Measurements from ENCODE around the gene AGMO. TPM values are rescaled to one million over a fixed set of nuclear protein-coding genes. Genes with fewer than 3 reads are reported as not detected.

The AGMO gene
- polyA plus RNA-seq, 2 donors: 0.02 to 0.09 TPM

GRCh38 chr7:15476531-15476918, 85.3 kb downstream of the AGMO start:
- H3K9me3 ChIP-seq (ENCODE audit: control insufficient read depth in 2 of 2, insufficient read depth in 1 of 2, low read depth in 1 of 2, low read length in 1 of 2): no peaks in the 10 kb centered on the region
- H3K4me1 ChIP-seq (ENCODE audit: control insufficient read depth in 2 of 2, insufficient read depth in 2 of 2, low read length in 1 of 2): no peaks in the 10 kb centered on the region
- H3K4me3 ChIP-seq (ENCODE audit: low read depth in 1 of 2, low read length in 2 of 2): no peak overlapping the region
- no peak overlapping the region for H3K27ac ChIP-seq (ENCODE audit: low read depth in 2 of 2, low read length in 1 of 2)
- WGBS, 2 donors: 67 to 74% methylated on average over 3 of the region's 3 CpGs
- no peaks in the 10 kb centered on the region for H3K27me3 ChIP-seq (ENCODE audit: control insufficient read depth in 1 of 2, insufficient read depth in 2 of 2, low read length in 2 of 2)
- no peaks in the 10 kb centered on the region for H3K36me3 ChIP-seq (ENCODE audit: control insufficient read depth in 2 of 2, insufficient read depth in 2 of 2, low read length in 1 of 2)

- Histone ChIP-seq H3K4me3 (ENCODE audit: low read depth in 1 of 2, low read length in 2 of 2) (no peak overlapping the region), H3K27ac (ENCODE audit: low read depth in 2 of 2, low read length in 1 of 2) (no peak overlapping the region), H3K27me3 (ENCODE audit: control insufficient read depth in 1 of 2, insufficient read depth in 2 of 2, low read length in 2 of 2) (no peaks in the 10 kb centered on the region), H3K36me3 (ENCODE audit: control insufficient read depth in 2 of 2, insufficient read depth in 2 of 2, low read length in 1 of 2) (no peaks in the 10 kb centered on the region), H3K4me1 (ENCODE audit: control insufficient read depth in 2 of 2, insufficient read depth in 2 of 2, low read length in 1 of 2) (no peaks in the 10 kb centered on the region), H3K9me3 (ENCODE audit: control insufficient read depth in 2 of 2, insufficient read depth in 1 of 2, low read depth in 1 of 2, low read length in 1 of 2) (no peaks in the 10 kb centered on the region)
- WGBS, 2 donors: 67 to 74% methylated on average over 7 of the region's 7 CpGs
Measured at GRCh38 chr7:15475808-15476530, 85.8 kb downstream of the AGMO start.

GRCh38 chr7:15471669-15471950, 90.2 kb downstream of the AGMO start:
- Histone ChIP-seq H3K4me3 (ENCODE audit: low read depth in 1 of 2, low read length in 2 of 2) (no peak overlapping the region), H3K27ac (ENCODE audit: low read depth in 2 of 2, low read length in 1 of 2) (no peak overlapping the region), H3K9me3 (ENCODE audit: control insufficient read depth in 2 of 2, insufficient read depth in 1 of 2, low read depth in 1 of 2, low read length in 1 of 2) (no peaks in the 10 kb centered on the region), H3K27me3 (ENCODE audit: control insufficient read depth in 1 of 2, insufficient read depth in 2 of 2, low read length in 2 of 2) (no peaks in the 10 kb centered on the region), H3K4me1 (ENCODE audit: control insufficient read depth in 2 of 2, insufficient read depth in 2 of 2, low read length in 1 of 2) (no peaks in the 10 kb centered on the region), H3K36me3 (ENCODE audit: control insufficient read depth in 2 of 2, insufficient read depth in 2 of 2, low read length in 1 of 2) (no peaks in the 10 kb centered on the region)

GRCh38 chr7:15470825-15471668, 90.8 kb downstream of the AGMO start:
- H3K4me1 ChIP-seq (ENCODE audit: control insufficient read depth in 2 of 2, insufficient read depth in 2 of 2, low read length in 1 of 2): no peaks in the 10 kb centered on the region
- H3K27me3 ChIP-seq (ENCODE audit: control insufficient read depth in 1 of 2, insufficient read depth in 2 of 2, low read length in 2 of 2): no peaks in the 10 kb centered on the region
- no peak overlapping the region for H3K4me3 ChIP-seq (ENCODE audit: low read depth in 1 of 2, low read length in 2 of 2)
- WGBS, 2 donors: 75 to 92% methylated on average over 1 of the region's 1 CpG
- no peaks in the 10 kb centered on the region for H3K9me3 ChIP-seq (ENCODE audit: control insufficient read depth in 2 of 2, insufficient read depth in 1 of 2, low read depth in 1 of 2, low read length in 1 of 2)
- no peaks in the 10 kb centered on the region for H3K36me3 ChIP-seq (ENCODE audit: control insufficient read depth in 2 of 2, insufficient read depth in 2 of 2, low read length in 1 of 2)
- H3K27ac ChIP-seq (ENCODE audit: low read depth in 2 of 2, low read length in 1 of 2): no peak overlapping the region

GRCh38 chr7:15464667-15465121, 97.1 kb downstream of the AGMO start:
- H3K4me3 ChIP-seq (ENCODE audit: low read depth in 1 of 2, low read length in 2 of 2): no peak overlapping the region
- no peaks in the 10 kb centered on the region for H3K4me1 ChIP-seq (ENCODE audit: control insufficient read depth in 2 of 2, insufficient read depth in 2 of 2, low read length in 1 of 2)
- WGBS, 2 donors: 27 to 39% methylated on average over 3 of the region's 3 CpGs
- H3K27ac ChIP-seq (ENCODE audit: low read depth in 2 of 2, low read length in 1 of 2): no peak overlapping the region
- no peaks in the 10 kb centered on the region for H3K27me3 ChIP-seq (ENCODE audit: control insufficient read depth in 1 of 2, insufficient read depth in 2 of 2, low read length in 2 of 2)
- no peaks in the 10 kb centered on the region for H3K36me3 ChIP-seq (ENCODE audit: control insufficient read depth in 2 of 2, insufficient read depth in 2 of 2, low read length in 1 of 2)
- no peaks in the 10 kb centered on the region for H3K9me3 ChIP-seq (ENCODE audit: control insufficient read depth in 2 of 2, insufficient read depth in 1 of 2, low read depth in 1 of 2, low read length in 1 of 2)

GRCh38 chr7:15463801-15464666, 97.8 kb downstream of the AGMO start:
- 59% methylated on average over 6 of the region's 6 CpGs for WGBS, 2 donors
- Histone ChIP-seq H3K27ac (ENCODE audit: low read depth in 2 of 2, low read length in 1 of 2) (no peak overlapping the region), H3K36me3 (ENCODE audit: control insufficient read depth in 2 of 2, insufficient read depth in 2 of 2, low read length in 1 of 2) (no peaks in the 10 kb centered on the region), H3K4me3 (ENCODE audit: low read depth in 1 of 2, low read length in 2 of 2) (no peak overlapping the region), H3K4me1 (ENCODE audit: control insufficient read depth in 2 of 2, insufficient read depth in 2 of 2, low read length in 1 of 2) (no peaks in the 10 kb centered on the region), H3K9me3 (ENCODE audit: control insufficient read depth in 2 of 2, insufficient read depth in 1 of 2, low read depth in 1 of 2, low read length in 1 of 2) (no peaks in the 10 kb centered on the region), H3K27me3 (ENCODE audit: control insufficient read depth in 1 of 2, insufficient read depth in 2 of 2, low read length in 2 of 2) (no peaks in the 10 kb centered on the region)

GRCh38 chr7:15462721-15463389, 99.0 kb downstream of the AGMO start:
- H3K36me3 ChIP-seq (ENCODE audit: control insufficient read depth in 2 of 2, insufficient read depth in 2 of 2, low read length in 1 of 2): no peaks in the 10 kb centered on the region
- no peaks in the 10 kb centered on the region for H3K9me3 ChIP-seq (ENCODE audit: control insufficient read depth in 2 of 2, insufficient read depth in 1 of 2, low read depth in 1 of 2, low read length in 1 of 2)
- WGBS, 2 donors: 77 to 90% methylated on average over 2 of the region's 2 CpGs
- H3K4me3 ChIP-seq (ENCODE audit: low read depth in 1 of 2, low read length in 2 of 2): no peak overlapping the region
- no peak overlapping the region for H3K27ac ChIP-seq (ENCODE audit: low read depth in 2 of 2, low read length in 1 of 2)
- H3K4me1 ChIP-seq (ENCODE audit: control insufficient read depth in 2 of 2, insufficient read depth in 2 of 2, low read length in 1 of 2): no peaks in the 10 kb centered on the region
- no peaks in the 10 kb centered on the region for H3K27me3 ChIP-seq (ENCODE audit: control insufficient read depth in 1 of 2, insufficient read depth in 2 of 2, low read length in 2 of 2)

GRCh38 chr7:15461576-15461975, 100.2 kb downstream of the AGMO start:
- H3K27ac ChIP-seq (ENCODE audit: low read depth in 2 of 2, low read length in 1 of 2): no peak overlapping the region
- WGBS, 2 donors: 30 to 42% methylated on average over 3 of the region's 3 CpGs
- H3K4me3 ChIP-seq (ENCODE audit: low read depth in 1 of 2, low read length in 2 of 2): no peak overlapping the region
- no peaks in the 10 kb centered on the region for H3K27me3 ChIP-seq (ENCODE audit: control insufficient read depth in 1 of 2, insufficient read depth in 2 of 2, low read length in 2 of 2)
- no peaks in the 10 kb centered on the region for H3K9me3 ChIP-seq (ENCODE audit: control insufficient read depth in 2 of 2, insufficient read depth in 1 of 2, low read depth in 1 of 2, low read length in 1 of 2)
- no peaks in the 10 kb centered on the region for H3K4me1 ChIP-seq (ENCODE audit: control insufficient read depth in 2 of 2, insufficient read depth in 2 of 2, low read length in 1 of 2)
- no peaks in the 10 kb centered on the region for H3K36me3 ChIP-seq (ENCODE audit: control insufficient read depth in 2 of 2, insufficient read depth in 2 of 2, low read length in 1 of 2)

GRCh38 chr7:15459018-15459615, 102.7 kb downstream of the AGMO start:
- no peak overlapping the region for H3K27ac ChIP-seq (ENCODE audit: low read depth in 2 of 2, low read length in 1 of 2)
- no peaks in the 10 kb centered on the region for H3K36me3 ChIP-seq (ENCODE audit: control insufficient read depth in 2 of 2, insufficient read depth in 2 of 2, low read length in 1 of 2)
- no peaks in the 10 kb centered on the region for H3K27me3 ChIP-seq (ENCODE audit: control insufficient read depth in 1 of 2, insufficient read depth in 2 of 2, low read length in 2 of 2)
- no peaks in the 10 kb centered on the region for H3K4me1 ChIP-seq (ENCODE audit: control insufficient read depth in 2 of 2, insufficient read depth in 2 of 2, low read length in 1 of 2)
- 55 to 66% methylated on average over 6 of the region's 6 CpGs for WGBS, 2 donors
- H3K4me3 ChIP-seq (ENCODE audit: low read depth in 1 of 2, low read length in 2 of 2): no peak overlapping the region
- no peaks in the 10 kb centered on the region for H3K9me3 ChIP-seq (ENCODE audit: control insufficient read depth in 2 of 2, insufficient read depth in 1 of 2, low read depth in 1 of 2, low read length in 1 of 2)
